OCI-LY3 (cell line): ENCODE results near the gene UBE2D4.

Experiments used
- H2AFZ ChIP-seq: fragments of 200-600, 300-600 bp; shearing (Covaris generic); 2 replicates; pipeline ENCODE4 v1.6.0; 2014; ENCODE audit warnings: antibody characterized with exemption, low read depth, low read length
- H3K27ac ChIP-seq: fragments of 200-600, 300-600 bp; sonication (generic); 2 replicates; pipeline ENCODE4 v1.5.1; 2014; ENCODE audit warnings: mild to moderate bottlenecking, low read length, moderate library complexity, mixed read lengths
- H3K27me3 ChIP-seq: fragments of 200-600, 300-600 bp; sonication (generic); 2 replicates; pipeline ENCODE4 v1.6.1; 2014; ENCODE audit warnings: low read depth, low read length, mixed read lengths
- H3K36me3 ChIP-seq: fragments of 200-600, 300-600 bp; sonication (generic); replicated peaks from 2 replicates; pipeline ENCODE3; 2014; ENCODE audit warnings: low read depth, low read length, mixed read lengths
- H3K4me1 ChIP-seq: fragments of 300-600, 200-600 bp; sonication (generic); 2 replicates; pipeline ENCODE4 v1.6.1; 2014; ENCODE audit warnings: low read length, mixed read lengths
- H3K4me2 ChIP-seq: fragments of 200-600, 300-600 bp; sonication (generic); 2 replicates; pipeline ENCODE4 v1.6.1; 2014; ENCODE audit warnings: low read length, mixed read lengths
- H3K4me3 ChIP-seq: fragments of 300-600, 200-600 bp; sonication (generic); 2 replicates; pipeline ENCODE4 v1.5.1; 2014; ENCODE audit warnings: antibody characterized with exemption, mild to moderate bottlenecking, low read length, moderate library complexity
- H3K79me2 ChIP-seq: fragments of 300-600, 200-600 bp; shearing (Covaris generic); 2 replicates; pipeline ENCODE4 v1.6.1; 2014; ENCODE audit warnings: mild to moderate bottlenecking, low read length, mixed read lengths
- H3K9ac ChIP-seq: fragments of 300-600, 200-600 bp; shearing (Covaris generic); 2 replicates; pipeline ENCODE4 v1.6.0; 2014; ENCODE audit warnings: mild to moderate bottlenecking, low read length, moderate library complexity
- H3K9me3 ChIP-seq: fragments of 200-600, 300-600 bp; shearing (Covaris generic); 2 replicates; pipeline ENCODE4 v1.6.1; 2014; ENCODE audit warnings: low read length, mixed read lengths; ENCODE audit not compliant: insufficient read depth
- H4K20me1 ChIP-seq: fragments of 200-600, 300-600 bp; sonication (generic); 2 replicates; pipeline ENCODE4 v1.6.1; 2016; ENCODE audit warnings: low read length, mixed read lengths; ENCODE audit not compliant: insufficient read depth
- EZH2phosphoT487 ChIP-seq: fragments of 200-600 bp; shearing (Covaris generic); IDR thresholded peaks from 2 replicates; pipeline ENCODE4 v1.6.1; 2018; ENCODE audit warnings: antibody characterized with exemption, mixed run types, low read depth
- TF ChIP-seq, protein P1 (sequence below): fragments of 200-600, 300-600 bp; sonication (generic); IDR thresholded peaks from 2 replicates; pipeline ENCODE4 v1.5.1; 2014; ENCODE audit warnings: antibody characterized with exemption, low read length, low read depth

Gene UBE2D4

GRCh38 chr7:43904533-43905208 is 21.6 kb upstream of the UBE2D4 start:
- H4K20me1 ChIP-seq, result no peaks in the 10 kb centered on the region

GRCh38 chr7:43905209-43905946 is 20.9 kb upstream of the UBE2D4 start:
- Histone ChIP-seq H3K36me3 (no peaks in the 10 kb centered on the region), H3K9me3 (no peaks in the 10 kb centered on the region), H3K4me3 (peak overlapping the region; percentile 93), H3K79me2 (peaks cover 49% of the 10 kb centered on the region), H3K27ac (no peak overlapping the region), H2AFZ (0 out of 2 replicates have a peak overlapping the region, but pooled peaks have one; percentile 18), H3K9ac (peak overlapping the region; percentile 75), H3K4me2 (peak overlapping the region; percentile 78), H4K20me1 (no peaks in the 10 kb centered on the region), H3K4me1 (peaks cover 13% of the 10 kb centered on the region), H3K27me3 (no peaks in the 10 kb centered on the region)
- TF ChIP-seq EZH2phosphoT487, result no peak
- TF ChIP-seq, protein P1, sequence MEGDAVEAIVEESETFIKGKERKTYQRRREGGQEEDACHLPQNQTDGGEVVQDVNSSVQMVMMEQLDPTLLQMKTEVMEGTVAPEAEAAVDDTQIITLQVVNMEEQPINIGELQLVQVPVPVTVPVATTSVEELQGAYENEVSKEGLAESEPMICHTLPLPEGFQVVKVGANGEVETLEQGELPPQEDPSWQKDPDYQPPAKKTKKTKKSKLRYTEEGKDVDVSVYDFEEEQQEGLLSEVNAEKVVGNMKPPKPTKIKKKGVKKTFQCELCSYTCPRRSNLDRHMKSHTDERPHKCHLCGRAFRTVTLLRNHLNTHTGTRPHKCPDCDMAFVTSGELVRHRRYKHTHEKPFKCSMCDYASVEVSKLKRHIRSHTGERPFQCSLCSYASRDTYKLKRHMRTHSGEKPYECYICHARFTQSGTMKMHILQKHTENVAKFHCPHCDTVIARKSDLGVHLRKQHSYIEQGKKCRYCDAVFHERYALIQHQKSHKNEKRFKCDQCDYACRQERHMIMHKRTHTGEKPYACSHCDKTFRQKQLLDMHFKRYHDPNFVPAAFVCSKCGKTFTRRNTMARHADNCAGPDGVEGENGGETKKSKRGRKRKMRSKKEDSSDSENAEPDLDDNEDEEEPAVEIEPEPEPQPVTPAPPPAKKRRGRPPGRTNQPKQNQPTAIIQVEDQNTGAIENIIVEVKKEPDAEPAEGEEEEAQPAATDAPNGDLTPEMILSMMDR, result no peak

More at GRCh38 chr7:43904533-43905208, 21.6 kb upstream of the UBE2D4 start:
- Histone ChIP-seq H3K27ac (no peak overlapping the region), H3K79me2 (peaks cover 49% of the 10 kb centered on the region), H3K4me2 (peak overlapping the region; percentile 78; the same call in 1 of the 2 replicates), H3K4me1 (peaks cover 13% of the 10 kb centered on the region), H3K27me3 (no peaks in the 10 kb centered on the region), H3K9ac (no peak overlapping the region), H2AFZ (no peak overlapping the region), H3K36me3 (no peaks in the 10 kb centered on the region), H3K4me3 (no peak overlapping the region), H3K9me3 (no peaks in the 10 kb centered on the region)
- no peak for TF ChIP-seq EZH2phosphoT487
- TF ChIP-seq, protein P1, result no peak

GRCh38 chr7:43905956-43906330 is 20.3 kb upstream of the UBE2D4 start:
- no peaks in the 10 kb centered on the region for H3K9me3 ChIP-seq
- H3K4me1 ChIP-seq, result peaks cover 13% of the 10 kb centered on the region
- no peak overlapping the region for H3K27ac ChIP-seq
- H3K9ac ChIP-seq, result peak overlapping the region; percentile 75
- H3K27me3 ChIP-seq, result no peaks in the 10 kb centered on the region
- no peak for TF ChIP-seq EZH2phosphoT487
- TF ChIP-seq, protein P1, result no peak
- H2AFZ ChIP-seq, result peak overlapping the region; percentile 18; the same call in 1 of the 2 replicates
- H3K4me2 ChIP-seq, result peak overlapping the region; percentile 78
- H3K79me2 ChIP-seq, result peaks cover 48% of the 10 kb centered on the region
- peak overlapping the region; percentile 93 for H3K4me3 ChIP-seq
- no peaks in the 10 kb centered on the region for H4K20me1 ChIP-seq
- H3K36me3 ChIP-seq, result no peaks in the 10 kb centered on the region

DNA sequence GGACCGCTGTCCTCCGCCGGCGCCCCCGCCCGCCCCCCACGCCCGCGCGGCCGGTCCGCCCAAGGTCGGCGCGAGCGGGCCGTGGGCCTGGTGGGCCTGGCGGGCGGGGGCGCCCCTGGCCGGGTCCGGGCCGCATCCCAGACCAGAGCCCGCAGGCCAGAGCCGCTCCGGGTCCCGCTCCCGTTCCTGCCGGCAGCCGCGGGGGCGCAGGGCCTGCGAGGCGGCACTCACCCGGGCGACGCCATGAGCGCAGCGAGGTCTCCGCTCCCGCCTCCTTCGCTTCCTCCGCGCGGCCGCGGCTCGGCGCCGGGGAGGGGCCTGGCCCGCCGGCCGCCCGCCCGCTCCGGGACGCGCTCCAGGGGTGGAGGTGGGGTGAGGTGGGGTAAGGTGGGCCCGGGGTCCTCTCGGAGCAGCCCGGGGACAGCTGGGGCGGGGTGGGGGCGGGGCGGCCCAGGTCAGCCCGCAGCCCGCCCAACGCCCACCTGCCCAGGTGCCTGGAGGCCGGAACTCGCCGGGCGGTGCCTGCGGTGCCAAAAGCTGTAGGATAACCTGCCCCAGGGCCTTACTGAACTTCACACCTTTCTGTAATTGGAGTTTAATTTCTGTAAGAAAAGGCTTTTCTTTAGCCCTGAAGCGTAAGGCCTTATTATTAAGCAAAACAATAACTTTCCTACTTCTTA is 19.8 kb upstream of the UBE2D4 start, which contains the start of gene URGCP:
TSS of gene URGCP (minus strand) at position 266 of the 680 bp plus-strand sequence. CDS start at position 245, 21 bp downstream.
- Histone ChIP-seq H3K9ac (peak within 1 kb of the TSS; percentile 75), H3K4me2 (peak within 1 kb of the TSS; percentile 87), H3K4me3 (peak within 1 kb of the TSS; percentile 93), H3K27ac (no peak within 1 kb of the TSS), H3K4me1 (peaks cover 13% of the 10 kb centered on the region), H3K9me3 (no peaks in the 10 kb centered on the region), H3K79me2 (peaks cover 43% of the 10 kb centered on the region), H4K20me1 (no peaks in the 10 kb centered on the region), H3K36me3 (no peaks in the 10 kb centered on the region), H3K27me3 (no peaks in the 10 kb centered on the region), H2AFZ (peak within 1 kb of the TSS; percentile 98)
- TF ChIP-seq EZH2phosphoT487, result no peak
- TF ChIP-seq, protein P1, result no peak
